Fibroblast of skin of scalp (primary cell): ENCODE data around the gene POPDC3. TPM values are rescaled to one million over a fixed set of nuclear protein-coding genes. Genes with fewer than 3 reads are reported as not detected.
"Not testable (repeated sequence)": the region's sequence is repeated elsewhere in the genome, so short reads cannot be mapped to it uniquely, and the experiment has no call there.

Experiments
- DNase-seq: peaks from one replicate; pipeline ENCODE4 v3.0.0-alpha.2; 2013
- polyA plus RNA-seq, 2 experiments: library from polyadenylated mRNA; unstranded; fragments of 120-200 nt; gene quantifications; one replicate each; pipeline ENCODE4 v1.2.1, GENCODE V29; 2013; ENCODE audit not compliant: insufficient read length in 2 of 2

Gene POPDC3, protein sequence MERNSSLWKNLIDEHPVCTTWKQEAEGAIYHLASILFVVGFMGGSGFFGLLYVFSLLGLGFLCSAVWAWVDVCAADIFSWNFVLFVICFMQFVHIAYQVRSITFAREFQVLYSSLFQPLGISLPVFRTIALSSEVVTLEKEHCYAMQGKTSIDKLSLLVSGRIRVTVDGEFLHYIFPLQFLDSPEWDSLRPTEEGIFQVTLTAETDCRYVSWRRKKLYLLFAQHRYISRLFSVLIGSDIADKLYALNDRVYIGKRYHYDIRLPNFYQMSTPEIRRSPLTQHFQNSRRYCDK
- polyA plus RNA-seq (2013, experiment 1 of 2; ENCODE audit: insufficient read length) = 31.6 TPM
- polyA plus RNA-seq (2013, experiment 2 of 2; ENCODE audit: insufficient read length) = 36.7 TPM

DNA sequence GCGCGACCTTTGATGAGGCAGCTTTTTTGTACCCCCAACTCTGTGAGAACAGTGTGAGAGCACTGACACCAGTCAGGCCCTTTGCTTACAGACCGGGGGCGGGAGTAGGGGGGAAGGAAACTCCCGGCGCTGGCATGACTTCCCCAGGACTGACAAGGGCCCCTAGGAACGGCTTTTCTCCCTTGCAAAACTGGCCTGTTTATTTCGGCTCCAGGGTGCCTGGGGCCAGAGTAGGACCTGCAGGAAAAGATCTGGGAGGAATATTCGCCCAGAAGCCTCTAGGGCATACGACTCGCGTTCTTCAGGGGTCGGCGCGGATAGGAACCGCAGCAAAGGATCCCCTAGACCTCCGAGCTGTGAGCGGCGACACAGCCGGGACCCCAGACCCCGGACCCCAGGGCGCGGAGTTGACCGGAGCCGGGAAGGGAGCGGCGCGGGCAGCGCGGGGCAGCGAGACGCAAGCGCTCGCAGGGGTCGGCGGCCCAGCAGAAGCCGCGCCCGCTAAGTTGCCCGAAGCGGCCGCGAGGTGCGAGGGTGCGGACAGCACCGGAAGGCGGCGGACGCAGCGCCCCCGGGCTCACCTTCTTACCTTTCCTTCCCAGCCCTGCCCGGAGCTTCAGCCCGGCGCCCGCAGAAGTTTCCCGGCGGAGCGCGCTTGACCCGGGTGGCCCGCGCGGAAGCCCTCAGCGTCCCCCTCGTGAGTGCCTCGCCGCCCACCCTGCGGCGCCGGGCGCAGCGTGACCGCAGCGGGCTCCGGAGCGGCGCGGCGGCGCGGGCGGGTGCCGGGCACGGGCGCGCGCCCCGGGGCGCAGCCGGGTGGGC is at the start of gene POPDC3:
TSS of gene POPDC3 (minus strand) at position 771 of the 822 bp plus-strand sequence. CDS start 18,105 bp downstream, outside the sequence.
- peak; percentile 63 for DNase-seq

DNA sequence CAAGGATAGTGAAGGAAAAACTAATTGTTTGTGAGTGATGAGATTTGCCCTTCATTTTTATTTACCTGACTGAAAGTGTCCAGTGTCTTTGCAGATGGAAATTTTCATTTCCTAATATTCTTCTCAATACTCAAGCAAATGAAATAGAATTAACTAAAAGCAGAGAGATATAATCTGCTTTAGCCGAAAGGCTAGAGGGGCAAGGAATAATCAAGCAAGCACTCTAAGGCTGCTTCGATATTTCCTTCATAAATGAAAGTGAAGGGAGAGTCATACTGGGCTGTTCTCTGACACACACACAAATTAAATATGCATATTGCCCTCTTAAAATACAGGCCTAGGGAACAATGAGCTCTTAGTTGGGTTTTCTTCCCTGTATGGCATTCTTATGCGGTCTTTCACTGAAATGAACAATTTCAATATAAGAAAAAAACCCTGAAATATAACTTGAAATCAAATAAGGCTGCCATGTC is 47.5 kb upstream of the POPDC3 start:
- no peak for DNase-seq

DNA sequence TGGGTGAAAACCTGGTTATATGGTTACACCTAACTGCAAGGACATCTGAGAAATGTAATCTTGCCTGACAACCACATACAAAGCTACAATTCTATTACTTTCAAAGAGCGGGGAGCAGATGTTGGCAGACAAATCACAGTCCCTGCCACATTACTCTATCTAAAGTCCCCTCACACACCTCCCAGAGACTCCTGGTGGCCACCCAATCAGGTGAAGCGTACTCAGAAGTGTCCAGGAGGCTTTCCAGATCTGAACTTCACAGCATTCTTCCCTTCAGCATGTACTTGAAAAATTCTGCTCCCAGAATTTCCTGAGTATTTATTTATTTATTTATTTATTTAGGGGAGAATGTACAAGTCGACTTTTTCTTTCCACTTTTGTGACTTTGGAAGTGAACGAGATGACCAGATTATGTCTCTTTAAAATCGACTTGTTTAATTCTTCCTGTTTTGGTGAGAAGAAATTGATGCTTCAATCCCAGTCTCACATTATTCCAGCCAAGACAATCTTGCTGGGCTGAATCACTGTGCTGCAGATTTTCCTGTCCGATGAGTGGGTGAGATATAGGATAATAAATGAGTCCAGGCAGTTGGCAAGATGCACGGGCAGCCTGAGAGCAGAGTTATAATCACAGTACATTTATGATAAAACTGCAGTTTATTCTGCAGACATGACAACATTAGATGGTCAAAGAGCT is 46.9 kb upstream of the POPDC3 start:
- DNase-seq = no peak

DNA sequence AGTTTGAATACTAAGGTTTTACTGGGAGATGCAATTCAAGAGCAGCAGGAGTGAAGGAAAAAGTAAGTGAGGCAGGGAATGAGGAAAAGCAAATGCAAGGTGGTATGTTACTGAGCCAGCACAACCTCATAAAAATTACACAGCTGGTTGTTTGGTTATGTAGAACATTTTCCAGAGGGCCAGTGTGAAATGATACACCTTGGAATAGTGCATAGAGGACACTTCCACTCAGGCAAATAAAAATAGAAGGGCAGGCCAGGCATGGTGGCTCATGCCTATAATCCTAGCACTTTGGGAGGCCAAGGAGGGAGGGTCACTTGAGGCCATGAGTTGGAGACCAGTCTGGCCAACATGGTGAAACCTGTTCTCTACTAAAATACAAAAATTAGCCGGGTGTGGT is 43.4 kb upstream of the POPDC3 start:
- DNase-seq = no peak

DNA sequence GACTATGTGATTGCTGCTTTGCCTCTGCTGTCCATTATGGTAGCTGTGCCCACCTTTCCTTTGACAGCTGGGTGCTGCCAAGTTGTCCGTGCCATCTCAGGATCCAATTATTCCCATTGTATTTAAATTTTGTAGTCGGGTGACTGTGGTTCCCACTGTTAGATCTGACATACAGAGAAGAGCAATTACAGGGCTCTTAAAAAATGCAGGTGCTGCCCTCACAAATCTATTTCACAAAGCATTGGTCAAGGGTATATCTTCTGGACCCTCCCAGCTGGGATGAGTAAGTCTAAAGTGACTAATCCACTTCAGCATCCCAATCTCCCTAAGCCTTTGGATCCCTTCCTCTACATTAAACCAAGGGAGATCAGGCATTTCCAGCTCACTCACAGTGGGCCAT is 41.4 kb upstream of the POPDC3 start:
- DNase-seq = not testable (repeated sequence)

DNA sequence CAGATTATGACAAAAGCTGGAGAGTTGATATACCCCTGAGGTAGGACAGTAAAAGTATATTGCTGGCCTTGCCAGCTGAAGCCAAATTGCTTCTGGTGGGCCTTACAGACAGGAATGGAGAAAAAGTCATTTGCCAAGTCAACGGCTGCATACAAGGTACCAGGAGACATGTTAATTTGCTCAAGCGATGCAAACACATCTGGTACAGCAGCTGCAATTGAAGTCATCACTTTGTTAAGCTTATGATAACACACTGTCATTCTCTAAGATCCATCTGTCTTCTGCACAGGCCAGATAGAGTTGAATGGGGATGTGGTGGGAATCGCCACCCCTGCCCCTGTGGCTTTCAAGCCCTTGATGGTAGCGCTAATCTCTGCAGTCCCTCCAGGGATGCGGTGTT is 40.4 kb upstream of the POPDC3 start:
- no peak for DNase-seq

DNA sequence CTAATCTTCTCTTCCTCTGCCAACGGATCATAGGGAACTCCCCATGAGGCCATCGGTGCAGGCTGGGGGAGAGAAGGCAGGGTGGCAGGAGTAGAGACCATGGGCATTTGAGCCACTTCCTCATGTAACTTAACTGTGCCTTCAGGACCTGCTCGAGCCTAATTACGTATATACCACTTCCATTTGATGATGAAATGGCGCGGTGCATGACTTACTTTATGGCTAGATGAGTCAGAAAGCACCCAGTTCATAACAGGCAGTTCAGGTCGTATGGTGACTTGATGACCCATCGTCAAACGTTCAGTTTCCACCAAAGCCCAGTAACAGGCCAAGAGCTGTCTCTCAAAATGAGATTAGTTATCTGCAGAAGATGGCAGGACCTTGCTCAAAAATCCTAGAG is 39.4 kb upstream of the POPDC3 start:
- DNase-seq = not testable (repeated sequence)

DNA sequence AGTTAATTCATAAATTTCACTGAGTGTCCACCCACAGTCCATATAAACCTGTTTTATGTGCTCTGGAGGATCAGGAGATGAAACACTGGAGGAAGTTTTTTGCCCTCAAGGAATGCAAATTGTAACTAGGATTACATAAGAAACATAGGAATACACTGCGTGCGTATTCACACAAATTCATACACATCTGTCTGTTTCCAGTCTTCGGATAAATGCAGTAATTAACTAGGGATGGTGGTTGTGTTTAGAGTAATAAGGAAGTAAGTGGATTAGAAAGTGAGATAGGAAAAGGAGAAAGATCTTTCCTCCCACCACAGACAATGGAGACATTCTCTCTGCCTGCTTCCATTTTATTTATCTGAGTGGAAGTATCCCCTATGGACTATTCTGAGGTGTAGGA is 35.7 kb upstream of the POPDC3 start:
- DNase-seq = no peak

DNA sequence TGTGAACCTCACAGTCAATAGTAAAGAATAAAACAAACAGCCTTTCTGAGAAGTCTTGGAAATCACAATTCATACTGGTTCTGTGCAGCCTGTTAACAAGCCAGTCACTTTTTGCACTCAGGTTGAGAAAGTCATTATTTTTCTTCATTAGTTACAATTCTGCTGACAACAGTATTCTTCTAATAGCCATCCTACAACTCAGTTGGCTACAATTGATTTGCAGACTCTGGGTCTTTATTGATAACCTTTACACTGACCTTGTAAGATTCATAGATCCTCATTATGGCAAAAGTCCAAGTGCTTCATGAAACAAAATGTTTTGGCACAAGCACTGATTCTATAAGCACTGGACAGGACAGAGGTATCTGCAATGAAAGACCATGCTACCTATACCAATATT is 34.9 kb upstream of the POPDC3 start:
- no peak for DNase-seq

DNA sequence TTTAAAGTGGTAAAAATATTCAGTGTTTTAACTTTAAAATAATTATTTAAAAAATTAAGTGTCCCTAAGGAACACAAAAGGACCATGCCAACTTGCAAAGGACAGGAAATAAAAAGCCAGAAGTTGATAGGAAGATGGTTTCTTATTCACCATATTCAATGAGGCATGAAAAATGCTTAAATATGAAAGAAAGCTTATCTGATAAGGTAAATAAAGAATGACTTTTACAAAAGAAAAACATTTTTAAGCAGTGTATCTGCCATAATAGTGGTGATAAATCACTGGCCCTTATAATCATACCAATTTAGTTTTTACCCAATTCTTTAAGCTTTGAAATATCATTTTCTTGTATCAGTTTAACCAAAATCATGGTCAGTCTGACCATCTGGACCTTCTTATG is 33.5 kb upstream of the POPDC3 start:
- no peak for DNase-seq

DNA sequence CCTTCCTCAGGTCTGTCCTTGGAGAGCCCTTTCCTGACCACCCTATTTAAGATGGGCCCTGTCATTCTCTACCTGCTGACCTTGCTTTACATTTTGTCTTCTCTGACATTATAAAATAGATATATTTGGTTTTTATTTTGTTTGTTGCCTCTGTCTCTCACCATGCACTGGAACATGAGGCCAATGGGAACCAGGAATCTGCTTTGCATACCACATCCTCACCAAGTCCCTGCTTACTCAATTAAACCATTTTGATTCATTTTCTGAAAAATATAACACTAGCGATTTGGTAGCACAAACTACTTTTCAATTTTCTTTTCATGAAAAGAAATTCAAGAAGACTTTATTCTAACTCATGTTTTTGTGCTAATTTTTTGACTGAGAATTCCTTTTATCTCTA is 32.8 kb upstream of the POPDC3 start:
- DNase-seq = no peak

DNA sequence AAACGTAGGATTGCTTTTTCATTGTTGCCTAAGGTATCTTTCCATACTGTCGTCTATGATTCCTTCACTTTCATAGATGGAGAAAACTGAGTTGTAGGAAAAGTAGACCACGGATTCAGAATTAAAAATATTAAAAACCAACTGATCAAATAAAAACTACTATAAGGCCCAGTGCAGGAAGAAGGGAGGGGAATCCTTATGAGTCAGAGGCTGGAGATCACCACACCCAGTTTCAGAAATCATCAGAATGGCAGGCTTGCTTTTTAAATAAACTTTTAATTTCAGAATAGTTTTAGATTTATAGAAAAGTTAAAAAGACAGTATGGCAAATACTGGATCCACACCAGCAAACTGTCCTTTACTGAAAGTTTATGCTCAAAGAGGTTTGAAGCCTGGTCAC is 32.0 kb upstream of the POPDC3 start:
- DNase-seq = peak; percentile 22

DNA sequence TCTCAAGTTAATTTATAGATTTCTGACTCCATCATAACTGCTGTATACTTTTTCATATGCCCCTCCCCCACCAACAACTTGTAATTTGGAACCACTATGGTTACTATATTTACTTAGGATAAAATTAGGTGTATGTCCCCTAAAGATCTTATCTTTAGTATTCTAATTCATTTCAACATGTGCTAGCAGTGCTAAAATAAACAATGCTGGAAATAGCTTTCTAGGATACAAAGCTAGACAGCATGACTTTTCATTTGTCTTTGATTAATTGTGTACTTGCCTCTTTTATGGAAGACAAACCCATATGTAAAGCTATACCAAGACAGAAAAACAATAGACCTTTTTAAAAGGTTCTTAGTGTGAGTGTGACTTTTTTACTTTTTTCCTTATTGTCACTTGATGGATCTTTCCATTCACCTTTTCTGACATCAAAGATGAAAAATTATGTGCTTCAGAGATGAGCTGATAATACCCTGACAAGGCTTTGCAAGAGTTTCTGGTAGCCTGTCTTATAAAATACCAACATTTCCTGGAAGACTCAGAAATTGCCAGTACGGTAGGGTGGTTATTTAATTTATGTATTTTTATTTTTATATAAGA is 31.2 kb upstream of the POPDC3 start:
- DNase-seq = no peak

DNA sequence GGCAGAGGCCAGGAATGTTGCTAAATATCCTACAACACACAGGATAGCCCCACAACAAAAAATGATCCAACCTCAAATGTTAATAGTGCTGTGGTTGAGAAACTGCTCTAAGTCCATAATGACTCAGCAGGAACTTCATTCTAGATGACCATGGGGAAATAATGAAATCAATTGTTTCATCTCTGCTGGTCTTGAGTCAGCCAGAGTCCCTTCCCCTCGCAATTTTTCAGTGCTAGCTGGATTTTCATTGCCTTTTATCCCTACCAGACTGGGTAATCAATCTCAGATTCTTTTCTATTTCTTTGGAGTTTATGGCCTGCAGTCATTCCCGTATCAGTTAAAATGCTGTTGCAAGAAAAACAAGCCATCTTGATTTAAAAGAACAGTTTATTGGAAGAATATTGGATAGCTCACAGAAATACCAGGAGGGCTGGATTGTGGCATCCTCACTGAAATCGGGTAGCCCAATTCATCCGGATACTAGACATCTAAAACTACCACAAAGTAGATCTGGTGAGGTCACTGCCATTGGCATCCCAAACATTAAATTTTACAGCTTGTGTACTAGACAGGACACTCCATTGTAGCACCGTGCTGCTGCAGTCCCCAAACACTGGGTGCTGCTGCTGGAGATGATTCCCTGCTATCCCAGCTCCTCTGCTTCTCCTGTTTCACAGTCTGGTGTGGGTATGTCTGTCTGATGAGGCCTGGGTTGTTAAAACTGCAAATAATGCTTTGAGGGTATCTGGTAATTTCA is 30.3 kb upstream of the POPDC3 start:
- peak; percentile 76 for DNase-seq

DNA sequence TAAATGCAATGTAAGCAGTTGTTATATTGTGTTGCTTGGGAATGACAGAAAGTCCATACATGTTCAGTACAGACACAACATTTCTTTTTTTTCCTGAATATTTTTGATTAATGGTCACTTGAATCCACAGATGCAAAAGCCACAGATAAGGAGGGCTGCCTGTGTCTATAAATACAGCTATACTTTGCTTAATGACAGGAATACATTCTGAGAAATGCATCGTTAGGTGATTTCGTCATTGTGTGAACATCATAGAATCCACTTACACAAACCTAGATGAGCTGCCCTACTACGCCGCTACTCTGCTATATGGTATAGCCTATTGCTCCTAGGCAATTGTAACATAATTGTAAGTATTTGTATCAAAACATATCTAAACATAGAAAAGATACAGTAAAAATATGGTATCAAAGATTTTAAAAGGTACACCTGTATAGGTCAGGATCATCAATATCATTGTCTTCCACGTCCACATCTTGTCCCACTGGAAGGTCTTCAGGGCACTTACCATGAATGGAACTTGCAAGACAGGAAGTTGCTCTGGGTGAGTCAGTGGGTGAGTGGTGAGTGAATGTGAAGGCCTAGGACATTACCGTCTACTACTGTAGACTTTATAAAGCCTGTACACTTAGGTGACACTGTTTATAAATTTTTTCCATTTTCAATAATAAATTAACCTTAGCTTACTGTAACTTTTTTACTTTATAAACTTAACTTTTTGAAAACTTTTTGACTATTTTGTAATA is 27.9 kb upstream of the POPDC3 start:
- DNase-seq = peak; percentile 20

DNA sequence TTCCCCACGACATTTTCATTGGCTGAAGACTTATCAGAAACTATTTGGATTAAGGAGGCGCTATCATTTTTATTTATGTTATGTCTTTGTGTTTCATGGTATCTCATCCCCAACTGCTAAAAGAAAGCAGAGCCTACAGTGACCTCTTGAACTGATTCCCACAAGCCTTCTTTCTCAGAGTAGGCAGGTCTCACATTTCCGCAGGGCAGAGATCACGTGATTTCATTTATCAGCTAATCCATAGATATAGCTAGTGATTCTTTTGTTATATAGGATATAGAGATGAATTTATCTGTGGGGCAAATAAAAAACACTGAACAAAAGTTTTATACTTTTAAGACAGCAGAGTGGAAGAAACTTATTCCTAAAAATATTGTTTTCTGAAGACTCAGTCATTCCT is 25.0 kb upstream of the POPDC3 start:
- no peak for DNase-seq

DNA sequence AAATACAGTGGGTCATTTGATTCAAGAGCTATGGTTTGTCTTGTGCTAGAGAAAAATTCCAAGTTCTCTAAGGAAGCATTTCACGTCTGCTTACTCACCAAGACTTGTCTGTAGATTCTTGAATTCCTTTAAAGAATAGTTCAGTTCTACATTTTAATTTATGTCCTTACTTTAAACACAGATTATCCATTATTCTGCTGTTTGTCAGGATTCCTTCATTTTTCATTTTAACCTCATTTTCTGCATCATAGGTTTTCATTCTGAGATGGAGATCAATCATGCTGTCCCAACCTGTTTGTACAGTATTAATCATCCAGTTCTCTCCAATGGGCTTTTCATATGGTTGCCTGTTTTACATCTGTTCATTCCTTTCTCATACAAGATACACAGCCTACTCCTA is 24.5 kb upstream of the POPDC3 start:
- DNase-seq = peak; percentile 63

DNA sequence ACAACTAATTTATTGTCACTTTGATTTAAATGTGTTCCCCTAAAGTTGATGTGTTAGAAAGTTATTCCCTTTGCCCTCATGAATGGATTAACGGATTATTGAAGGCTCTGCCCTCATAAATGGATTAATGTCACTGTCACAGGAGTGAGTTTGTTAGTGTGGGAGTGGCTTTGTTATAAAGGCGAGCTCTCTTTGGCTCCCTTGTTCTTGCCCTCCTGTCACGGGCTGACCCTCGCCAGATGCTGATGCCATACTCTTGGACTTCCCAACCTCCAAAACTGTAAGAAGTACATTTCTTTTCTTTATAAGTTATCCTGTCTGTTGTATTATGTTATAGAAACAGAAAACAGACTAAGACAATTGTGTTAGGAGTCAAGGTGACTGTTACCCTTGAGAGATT is 22.7 kb upstream of the POPDC3 start:
- no peak for DNase-seq

DNA sequence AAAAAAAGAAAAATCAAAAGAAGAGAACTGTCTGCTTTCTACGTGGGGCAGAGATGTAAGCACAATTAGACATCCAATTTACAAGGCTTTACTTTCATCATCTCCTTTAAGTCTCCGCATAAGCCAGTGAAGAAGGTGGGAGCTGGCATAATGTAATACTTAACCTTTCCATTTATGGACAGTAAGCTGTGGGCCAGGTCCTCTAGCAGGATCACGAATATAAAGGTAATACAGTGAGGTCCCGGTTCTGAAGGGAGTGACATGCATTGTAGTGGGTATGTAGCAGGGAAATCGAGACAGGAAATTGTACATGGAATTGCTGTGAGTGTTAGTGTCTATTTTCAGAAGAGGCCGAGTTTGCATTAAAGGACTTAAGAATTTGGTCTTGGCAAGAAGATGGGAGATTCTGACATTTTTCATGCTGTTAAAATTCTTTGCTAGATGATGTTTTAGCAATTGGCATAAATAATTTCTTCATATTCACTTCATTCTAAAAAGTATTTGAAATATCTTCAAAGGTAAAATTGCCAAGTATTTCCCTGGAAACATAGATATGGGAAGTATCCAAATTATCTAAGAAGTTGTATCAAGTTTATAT is 20.4 kb upstream of the POPDC3 start:
- DNase-seq = peak; percentile 29

DNA sequence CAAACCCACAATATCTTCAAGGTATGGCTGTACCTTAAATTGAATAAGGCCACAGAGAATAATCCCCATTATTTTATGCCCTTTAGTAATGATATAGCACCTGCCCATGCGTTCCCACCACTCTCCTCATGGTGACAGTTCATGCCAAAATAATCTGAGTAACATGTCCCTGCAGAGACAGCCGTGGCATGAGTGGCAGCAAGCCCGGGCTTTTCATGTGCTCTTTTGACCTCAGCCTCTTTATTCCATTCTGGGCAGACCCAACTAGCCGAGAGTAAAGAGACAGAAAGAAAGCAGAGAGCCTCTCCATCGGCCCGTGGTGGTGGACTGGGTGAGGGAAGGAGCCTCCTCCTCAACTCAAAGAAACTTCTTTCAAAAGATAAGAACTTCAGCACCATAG is 19.9 kb upstream of the POPDC3 start:
- DNase-seq = no peak

DNA sequence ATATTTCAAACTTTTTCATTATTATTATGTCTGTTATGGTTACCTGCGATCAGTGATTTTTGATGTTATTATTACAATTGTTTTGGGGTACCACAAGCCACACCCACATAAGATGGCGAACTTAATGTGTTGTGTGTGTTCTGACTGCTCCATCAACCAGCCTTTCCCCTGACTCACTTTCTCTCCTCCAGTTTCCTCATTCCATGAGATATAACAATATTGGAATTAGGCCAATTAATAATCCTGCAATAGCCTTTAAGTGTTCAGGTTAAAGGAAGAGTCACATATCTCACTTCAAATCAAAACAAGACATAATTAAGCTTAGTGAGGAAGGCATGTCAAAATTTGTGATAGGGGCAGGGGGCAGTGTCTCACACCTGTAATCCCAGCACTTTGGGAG is 16.3 kb upstream of the POPDC3 start:
- DNase-seq = no peak
